DMS 273 (cell line): Measurements from ENCODE around the gene NLRC3.

Experiments used
- DNase-seq: peaks from one replicate; lab custom pipeline; 2025; ENCODE audit not compliant: unreplicated experiment; lab: John Stamatoyannopoulos, UW

The NLRC3 gene

DNA sequence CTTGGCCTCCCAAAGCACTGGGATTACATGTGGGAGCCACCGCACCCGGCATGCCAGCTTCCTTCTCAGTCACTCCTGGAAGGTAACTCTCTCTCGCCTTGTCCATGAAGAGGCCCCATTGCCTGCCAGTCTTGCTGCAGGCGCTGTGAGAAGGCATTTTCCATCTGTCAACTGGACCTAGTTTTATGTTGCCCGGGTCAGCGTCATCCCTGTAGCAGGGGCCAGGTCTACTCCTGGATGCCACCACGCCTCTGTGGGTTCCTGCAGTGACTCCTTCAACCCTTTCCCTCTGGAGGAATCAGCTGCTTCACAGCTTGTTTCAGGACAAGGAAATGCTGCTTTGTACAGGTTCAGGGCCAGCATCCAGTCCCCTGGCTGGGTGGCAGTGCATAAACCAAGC lies 2.6 kb upstream of the NLRC3 start:
- DNase-seq = no peak

DNA sequence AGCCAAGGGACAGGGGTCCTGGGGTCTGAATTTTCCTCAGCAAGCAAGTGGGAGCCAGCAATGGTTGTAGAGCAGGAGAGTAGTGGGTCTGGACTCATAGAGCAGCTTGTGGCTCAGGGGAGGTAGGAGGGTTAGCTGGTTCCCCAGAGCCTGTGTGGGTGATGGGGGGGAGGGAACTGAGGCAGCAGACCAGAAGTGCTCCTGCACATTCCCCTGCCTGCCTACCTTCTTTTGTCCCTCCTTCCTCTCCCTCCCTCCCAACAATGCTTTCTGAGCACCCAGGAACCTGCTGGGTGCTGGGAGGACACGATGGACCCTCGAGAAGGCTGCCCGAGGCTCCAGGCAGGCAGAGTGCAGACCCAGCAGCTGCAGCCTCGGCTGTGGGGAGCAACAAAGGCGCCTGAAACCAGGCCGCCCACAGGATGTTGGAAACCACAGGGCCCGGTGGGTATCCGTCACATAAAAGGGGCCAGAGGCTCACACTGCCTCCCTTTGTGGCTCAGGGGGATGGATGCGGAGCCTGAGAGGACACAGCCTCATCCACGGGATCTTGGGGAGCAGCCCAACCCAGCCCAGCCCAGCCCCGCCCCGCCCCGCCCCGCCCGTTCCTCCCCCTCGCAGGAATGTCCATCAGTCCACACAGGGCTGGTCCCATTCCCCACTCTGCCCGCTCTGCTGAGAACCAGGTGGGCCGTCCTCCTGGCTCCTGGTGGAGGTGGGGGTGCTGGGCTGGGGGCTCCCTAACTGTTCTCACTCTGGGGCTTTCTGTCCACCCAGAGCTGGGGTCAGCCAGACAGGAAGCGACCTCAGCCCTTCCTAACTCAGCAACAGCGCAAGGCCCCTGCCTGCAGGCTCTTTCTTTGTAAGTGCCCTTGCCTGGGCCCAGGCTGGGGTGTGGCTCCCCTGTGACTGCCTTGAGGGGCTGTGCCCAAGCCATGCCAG lies 1.7 kb upstream of the NLRC3 start:
- no peak for DNase-seq

- no peak for DNase-seq
Observed at GRCh38 chr16:3578121-3578520, 918 bp upstream of the NLRC3 start.

DNA sequence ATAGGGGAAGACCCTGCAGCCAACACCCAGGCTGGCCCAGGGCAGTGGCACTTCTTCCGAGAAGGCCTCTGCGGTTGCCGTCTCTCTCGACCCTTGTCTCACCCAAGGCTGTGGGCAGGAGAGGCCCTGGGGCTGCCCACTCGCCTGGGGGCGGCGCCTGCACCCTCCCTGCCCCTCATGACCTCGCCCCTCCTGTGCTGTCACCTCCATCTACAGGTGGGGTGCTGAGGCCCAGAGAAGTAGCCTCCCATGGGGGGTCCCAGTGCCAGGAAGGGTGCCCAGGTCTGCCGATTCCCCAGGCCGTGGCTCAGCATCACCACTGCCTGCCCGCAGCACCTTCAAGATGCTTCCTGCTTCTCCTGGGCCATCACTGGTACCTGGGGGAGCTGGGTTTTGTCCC lies 992 bp downstream of the NLRC3 start:
- no peak for DNase-seq

DNA sequence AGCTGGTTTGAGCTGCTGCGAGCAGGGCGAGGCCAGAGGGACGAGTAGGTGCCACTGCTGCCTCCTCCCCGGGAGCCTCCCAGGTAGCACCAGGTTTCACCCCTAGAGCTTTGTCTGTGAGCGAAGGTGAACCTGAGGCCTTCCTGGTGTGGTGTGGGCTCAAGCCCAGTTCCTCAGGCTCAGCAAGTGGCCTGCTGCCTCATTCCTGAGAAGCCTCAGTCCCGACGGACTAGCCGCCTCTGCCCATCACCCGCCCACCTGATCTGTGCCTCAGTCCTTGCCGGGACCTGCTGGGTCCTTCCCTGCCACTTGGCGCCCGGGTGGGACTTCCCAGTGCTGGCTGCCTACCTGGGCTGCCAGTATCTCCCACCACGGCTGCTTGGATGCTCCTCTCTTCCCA lies 1.7 kb downstream of the NLRC3 start:
- DNase-seq = no peak

DNA sequence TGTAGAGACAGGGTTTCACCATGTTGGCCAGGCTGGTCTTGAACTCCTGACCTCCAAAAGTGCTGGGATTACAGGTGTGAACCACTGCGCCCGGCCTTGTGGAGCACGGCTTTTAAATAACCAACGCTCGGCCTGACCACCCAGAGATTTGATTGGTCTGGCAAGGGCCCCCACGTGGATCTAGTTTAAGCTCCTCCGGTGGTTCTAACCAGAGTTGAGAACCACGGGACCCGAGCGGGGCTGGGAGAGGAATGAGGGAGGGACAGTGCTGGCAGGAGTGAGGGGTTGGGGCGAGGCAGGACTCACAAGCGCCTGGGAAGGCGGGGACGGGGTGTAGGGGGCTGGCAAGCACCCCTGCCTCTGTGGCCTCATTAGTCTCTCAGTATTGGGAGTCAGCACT lies 3.0 kb downstream of the NLRC3 start:
- DNase-seq = no peak

- DNase-seq = no peak
Observed at GRCh38 chr16:3573146-3573815, 3.9 kb downstream of the NLRC3 start.

DNA sequence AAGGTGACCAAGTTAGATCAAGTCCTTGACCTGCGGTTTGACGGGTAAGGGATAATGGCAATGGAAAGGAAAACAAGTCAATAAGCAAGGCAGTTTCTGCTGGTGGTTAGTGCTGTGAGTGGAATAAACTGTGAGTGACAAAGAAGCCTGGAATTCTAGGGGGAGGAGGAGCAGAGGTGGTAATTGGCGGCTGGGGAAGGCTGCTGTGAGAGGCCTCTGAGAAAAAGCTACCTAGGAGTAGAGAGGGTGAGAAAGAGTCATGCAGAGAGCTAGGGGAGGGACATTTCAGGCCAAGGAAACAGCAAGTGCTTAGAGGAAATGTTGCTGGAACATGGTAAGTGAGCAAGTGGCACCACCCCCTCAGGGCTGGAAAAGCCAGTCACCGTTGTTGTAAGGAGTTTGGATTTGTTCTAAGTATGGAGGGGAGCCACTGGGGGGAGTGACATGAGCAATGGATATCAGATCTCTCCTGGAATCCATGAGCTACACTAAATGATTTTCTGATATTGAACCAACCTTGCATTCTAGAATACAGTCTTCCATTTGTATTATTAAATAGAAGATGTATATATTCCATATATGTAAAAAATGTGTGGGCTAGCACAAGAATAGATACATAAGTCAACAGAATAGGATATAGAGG lies 6.7 kb downstream of the NLRC3 start:
- no peak for DNase-seq

GRCh38 chr16:3569851-3570250 lies 7.4 kb downstream of the NLRC3 start:
- no peak for DNase-seq

DNA sequence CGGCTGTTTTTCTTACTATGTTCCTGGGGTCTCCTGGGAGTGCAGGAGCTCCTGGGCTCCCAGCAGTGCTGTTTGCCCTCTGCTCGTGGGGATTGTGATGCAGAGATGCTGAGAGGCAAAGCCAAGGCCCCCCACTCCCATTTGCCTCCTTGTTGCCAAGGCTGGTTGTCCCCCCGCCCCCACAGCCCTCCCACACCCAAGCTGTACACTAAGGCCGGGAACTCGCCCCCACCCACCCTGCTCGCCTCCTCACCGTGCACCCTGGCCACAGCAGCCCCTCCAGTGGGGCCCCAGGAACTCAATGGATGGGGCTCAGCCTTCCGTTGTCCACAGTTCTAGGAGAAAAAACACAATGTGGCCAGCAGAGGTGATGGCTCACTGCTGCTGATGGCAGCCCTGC lies 10.2 kb downstream of the NLRC3 start:
- DNase-seq = no peak

GRCh38 chr16:3564889-3565141 lies 12.4 kb downstream of the NLRC3 start:
- no peak for DNase-seq

DNA sequence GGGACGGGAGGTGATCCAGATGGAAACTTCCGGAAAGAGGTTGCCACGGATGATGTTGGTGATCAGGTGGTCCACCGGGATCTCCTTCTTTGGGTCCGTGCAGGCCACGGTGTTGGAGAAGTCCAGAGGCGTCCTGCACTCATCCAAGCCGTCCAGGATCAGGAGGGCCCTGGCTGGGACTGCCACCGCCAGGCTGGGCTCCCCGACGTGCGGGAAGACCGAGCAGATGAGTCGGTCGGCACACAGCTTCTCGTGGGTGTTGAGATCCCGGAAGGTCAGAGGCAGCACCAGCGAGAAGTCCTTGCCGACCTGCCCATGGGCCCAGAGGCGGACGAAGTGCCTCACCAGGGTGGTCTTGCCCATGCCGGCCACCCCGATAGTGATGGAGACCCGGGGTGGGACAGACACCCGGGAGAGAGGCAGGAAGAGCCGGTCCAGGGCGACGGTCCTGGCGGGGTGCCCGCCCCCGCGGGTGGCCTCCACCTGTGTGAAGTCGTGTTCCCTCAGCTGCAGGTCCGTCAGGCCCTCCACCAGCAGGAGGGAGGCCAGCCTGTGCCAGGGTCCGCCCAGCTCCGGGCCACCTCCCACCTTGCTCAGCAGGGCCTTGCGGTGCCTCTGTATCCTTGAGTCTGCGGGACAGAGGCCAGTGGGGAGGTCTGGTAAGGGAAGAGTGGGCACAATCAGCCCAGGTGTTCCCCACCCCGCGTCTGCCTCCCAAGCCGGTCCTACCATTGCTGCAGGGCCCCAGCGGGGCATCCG lies 12.9 kb downstream of the NLRC3 start:
- DNase-seq = no peak

GRCh38 chr16:3562914-3563480 lies 14.2 kb downstream of the NLRC3 start:
- DNase-seq = no peak

- no peak for DNase-seq
Observed at GRCh38 chr16:3561626-3562025, 15.6 kb downstream of the NLRC3 start.

DNA sequence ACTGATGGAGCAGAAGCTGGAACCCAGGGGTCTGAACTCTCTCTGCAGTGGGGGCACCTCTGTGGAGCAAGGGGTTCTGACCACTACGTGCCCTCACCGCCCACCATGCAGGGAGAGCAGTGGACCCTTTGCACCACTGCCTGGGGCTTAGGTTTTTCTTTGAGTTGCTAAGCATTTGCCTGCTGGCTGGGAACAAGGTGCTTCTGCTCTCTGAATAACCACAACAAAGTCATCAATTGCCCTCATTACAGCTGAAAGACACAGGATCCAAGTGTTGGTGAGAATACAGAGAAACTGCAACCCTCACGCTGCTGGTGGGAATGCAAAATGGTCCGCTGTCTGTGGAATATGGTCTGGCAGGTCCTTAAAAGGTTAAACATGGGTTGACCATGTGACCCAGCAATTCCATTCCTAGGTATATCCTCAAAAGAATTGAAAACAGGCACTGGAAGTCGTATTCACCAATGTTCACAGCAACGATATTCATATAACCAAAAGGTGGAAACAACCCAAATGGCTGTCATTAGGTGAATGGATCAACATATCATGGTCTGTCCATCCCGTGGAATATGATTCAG lies 22.8 kb downstream of the NLRC3 start:
- no peak for DNase-seq

- no peak for DNase-seq
Observed at GRCh38 chr16:3553138-3553923, 23.9 kb downstream of the NLRC3 start.

DNA sequence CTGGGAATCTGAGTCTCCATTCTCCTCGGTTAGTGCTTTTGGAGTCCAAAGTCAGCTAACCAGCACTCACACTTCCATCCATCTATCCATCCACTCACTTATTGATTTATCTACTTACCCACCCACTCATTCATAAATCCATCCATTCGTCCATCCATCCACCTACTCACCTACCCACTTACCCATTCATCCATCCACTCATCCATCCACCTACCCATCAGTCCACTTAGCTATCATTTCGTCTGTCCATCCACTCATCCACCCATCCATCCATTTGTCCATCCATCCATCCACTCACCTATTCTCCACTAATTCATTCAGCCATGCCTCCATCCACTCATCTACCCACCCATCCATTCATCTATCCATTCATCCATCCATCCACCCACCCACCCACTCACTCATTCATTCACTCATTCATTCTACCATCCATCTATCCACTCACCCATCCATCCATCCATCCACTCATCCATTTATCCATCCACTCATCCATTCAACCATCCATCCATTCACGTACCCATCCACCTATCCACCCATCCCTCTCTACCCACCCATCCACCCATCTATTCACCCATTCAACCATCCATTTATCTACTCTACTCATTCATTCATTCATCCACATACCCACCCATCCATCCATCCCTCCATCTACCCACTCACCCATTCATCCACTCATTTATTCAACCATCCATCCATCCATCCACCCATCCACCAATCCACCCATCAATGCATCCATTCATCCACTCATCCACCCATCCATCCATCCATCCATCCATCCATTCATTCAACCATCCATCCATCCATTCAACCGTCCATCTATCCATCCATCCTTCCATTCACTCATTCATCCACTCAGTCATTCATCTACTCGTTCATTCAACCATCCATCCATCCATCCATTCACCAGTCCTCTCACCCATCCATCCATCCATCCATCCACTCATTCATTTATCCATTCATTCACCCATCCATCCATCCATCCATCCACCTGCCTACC lies 26.1 kb downstream of the NLRC3 start:
- no peak for DNase-seq

DNA sequence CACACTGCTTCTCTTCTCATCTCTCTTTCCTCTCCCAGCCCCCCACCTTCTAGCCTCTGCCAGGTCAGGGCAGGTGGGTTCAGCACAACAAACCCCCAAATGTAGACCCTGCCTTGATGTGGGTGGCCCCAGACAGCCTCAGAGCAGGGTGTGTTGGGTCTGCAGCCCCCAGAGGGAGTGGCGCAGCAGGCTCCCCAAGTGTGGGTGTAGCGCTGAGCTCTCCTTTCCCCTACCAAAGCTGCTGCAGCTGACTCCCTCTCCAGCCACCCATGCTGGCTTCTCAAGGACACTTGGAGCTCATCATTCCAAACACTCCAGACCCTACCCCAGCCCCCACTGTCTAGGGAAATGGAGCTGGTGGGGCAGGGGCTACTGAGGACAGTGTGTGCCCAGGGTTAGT lies 27.3 kb downstream of the NLRC3 start:
- DNase-seq = no peak

DNA sequence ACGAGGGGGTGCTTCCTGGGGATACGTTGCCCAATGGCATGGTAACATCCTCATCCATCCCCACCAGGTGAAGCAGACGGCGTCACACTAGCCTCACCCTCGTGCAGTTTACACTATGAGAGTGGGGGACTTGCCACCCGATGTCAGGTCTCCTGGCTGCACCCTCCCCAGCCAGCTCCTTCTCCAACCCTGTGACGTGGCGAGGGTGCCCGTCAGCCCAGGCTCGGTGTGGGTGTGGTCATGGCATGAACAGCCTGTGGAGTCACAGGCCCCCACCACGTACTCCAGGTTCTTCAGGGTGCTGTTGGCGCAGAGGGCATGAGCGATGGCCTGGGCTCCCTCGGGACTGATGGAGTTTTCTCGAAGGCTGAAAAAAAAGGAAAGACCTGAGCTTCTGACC lies 28.3 kb downstream of the NLRC3 start:
- DNase-seq = no peak
